Activated T-cell treated with anti-CD3 and anti-CD28 coated beads, Interleukin-2, amount 50 U/mL, for 72 hours (primary cell): ENCODE data around the gene MAGI1. TPM values are rescaled to one million over a fixed set of nuclear protein-coding genes. Genes with fewer than 3 reads are reported as not detected.

ENCODE experiments used
- ATAC-seq, 2 donors: fragments of 150-1000 bp; cut with Tn5 transposase; replicated peaks in 1 of 2; 2 replicates each; pipeline ENCODE4 v1.10.0; 2021; ENCODE audit warnings: moderate library complexity in 2 of 2, mild to moderate bottlenecking in 1 of 2
- DNase-seq, 2 donors: peaks; one replicate each; pipeline ENCODE4 v3.0.0; 2021 to 2022; ENCODE audit warnings: mixed read lengths in 1 of 2
- H3K27ac Mint-ChIP-seq: one replicate; pipeline ENCODE4 v1.8.0; 2022; ENCODE audit warnings: mild to moderate bottlenecking, moderate library complexity, mixed read lengths
- H3K27me3 Mint-ChIP-seq: one replicate; pipeline ENCODE4 v1.8.0; 2022; ENCODE audit warnings: low read depth, mixed read lengths
- H3K36me3 Mint-ChIP-seq, 2 donors: one replicate each; pipeline ENCODE4 v1.8.0; 2022; ENCODE audit warnings: mixed read lengths in 2 of 2, mild to moderate bottlenecking in 1 of 2; ENCODE audit not compliant: insufficient read depth in 2 of 2
- H3K4me1 Mint-ChIP-seq: one replicate; pipeline ENCODE4 v1.8.0; 2022; ENCODE audit warnings: low read depth, mixed read lengths
- H3K4me3 Mint-ChIP-seq, 2 donors: one replicate each; pipeline ENCODE4 v1.8.0; 2022; ENCODE audit warnings: mild to moderate bottlenecking in 2 of 2, mixed read lengths in 2 of 2, moderate library complexity in 2 of 2
- H3K9me3 Mint-ChIP-seq, 2 donors: one replicate each; pipeline ENCODE4 v1.8.0; 2022; ENCODE audit warnings: mixed read lengths in 2 of 2
- total RNA-seq, 2 donors: library from RNA; stranded (reverse); gene quantifications; one replicate each; pipeline ENCODE4 v1.2.3, GENCODE V29; 2022

Gene MAGI1
- total RNA-seq, 2 donors from 2014 or later, result 0.41 to 0.67 TPM

DNA sequence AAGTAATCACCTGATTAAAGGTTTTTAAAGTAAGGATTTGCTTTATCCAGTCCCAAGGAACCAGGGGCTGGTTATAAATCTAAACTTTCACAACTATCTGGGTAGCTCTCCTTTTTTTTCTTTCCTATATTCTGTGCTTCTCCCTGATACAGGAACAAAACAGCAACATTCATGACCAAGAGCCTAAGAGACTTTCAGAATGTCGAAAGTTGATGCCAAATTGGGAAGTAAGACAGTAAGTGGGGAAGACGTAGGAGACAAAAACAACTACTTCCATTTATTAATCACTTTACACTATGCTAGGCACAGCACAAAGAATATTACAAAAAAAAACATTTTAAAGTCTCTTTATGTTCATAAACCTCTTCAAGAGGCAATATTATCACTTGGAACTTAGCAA, 211.6 kb downstream of the MAGI1 start:
- H3K9me3 Mint-ChIP-seq, result no peaks in the 10 kb centered on the region
- no peaks in the 10 kb centered on the region for H3K4me1 Mint-ChIP-seq
- no peak overlapping the region for H3K4me3 Mint-ChIP-seq
- H3K27me3 Mint-ChIP-seq, result no peaks in the 10 kb centered on the region
- H3K27ac Mint-ChIP-seq, result no peak overlapping the region
- H3K36me3 Mint-ChIP-seq, result no peaks in the 10 kb centered on the region
- ATAC-seq (no peak), DNase-seq (no peak)

DNA sequence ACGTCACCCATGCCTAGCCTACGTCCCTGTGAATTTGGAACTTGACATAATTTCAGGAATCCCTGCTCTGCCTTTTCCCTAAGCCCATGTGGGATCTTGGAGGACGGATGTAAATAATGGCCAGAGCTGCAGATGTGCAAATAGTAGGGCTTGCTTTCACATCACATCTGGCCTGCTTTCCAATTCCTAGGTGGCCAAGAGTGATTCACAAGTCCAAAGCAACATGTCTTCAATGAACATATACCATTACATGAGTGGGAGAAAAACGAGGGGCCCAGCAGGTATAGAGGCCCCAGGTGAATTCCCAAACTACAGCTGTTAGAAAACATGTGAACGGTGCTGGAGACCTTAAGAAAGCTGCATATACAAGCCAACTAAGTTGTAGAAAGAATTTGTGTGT, 214.6 kb downstream of the MAGI1 start:
- Mint-ChIP-seq H3K4me1 (no peaks in the 10 kb centered on the region), H3K27ac (no peak overlapping the region), H3K27me3 (no peaks in the 10 kb centered on the region), H3K36me3 (no peaks in the 10 kb centered on the region), H3K9me3 (peaks cover 0 to 8% of the 10 kb centered on the region in 2 donors), H3K4me3 (no peak overlapping the region)
- ATAC-seq (no peak), DNase-seq (no peak)

DNA sequence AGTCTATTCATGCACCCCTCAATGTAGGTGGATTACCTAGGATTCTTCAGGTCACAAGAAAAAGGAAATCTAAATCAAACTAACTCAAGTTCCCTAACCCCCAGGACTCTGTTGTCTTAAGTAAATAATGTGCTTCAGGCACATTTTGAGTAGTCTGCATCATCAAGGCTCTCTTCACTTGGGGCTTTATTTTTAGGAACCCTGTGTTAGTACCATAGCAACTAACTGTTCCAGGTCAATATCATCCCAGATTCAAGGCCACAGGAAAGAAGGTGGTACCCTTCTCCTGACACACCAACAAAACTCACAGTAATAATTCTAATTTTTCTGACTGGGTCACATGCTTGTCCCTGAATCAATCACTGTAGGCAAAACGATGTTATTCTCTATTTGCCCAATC, 218.1 kb downstream of the MAGI1 start:
- no peaks in the 10 kb centered on the region for H3K27me3 Mint-ChIP-seq
- no peaks in the 10 kb centered on the region for H3K36me3 Mint-ChIP-seq
- ATAC-seq, result no peak
- DNase-seq, result no peak
- H3K27ac Mint-ChIP-seq, result no peak overlapping the region
- no peak overlapping the region for H3K4me3 Mint-ChIP-seq
- H3K4me1 Mint-ChIP-seq, result no peaks in the 10 kb centered on the region
- H3K9me3 Mint-ChIP-seq, result peaks cover 0 to 8% of the 10 kb centered on the region in 2 donors

DNA sequence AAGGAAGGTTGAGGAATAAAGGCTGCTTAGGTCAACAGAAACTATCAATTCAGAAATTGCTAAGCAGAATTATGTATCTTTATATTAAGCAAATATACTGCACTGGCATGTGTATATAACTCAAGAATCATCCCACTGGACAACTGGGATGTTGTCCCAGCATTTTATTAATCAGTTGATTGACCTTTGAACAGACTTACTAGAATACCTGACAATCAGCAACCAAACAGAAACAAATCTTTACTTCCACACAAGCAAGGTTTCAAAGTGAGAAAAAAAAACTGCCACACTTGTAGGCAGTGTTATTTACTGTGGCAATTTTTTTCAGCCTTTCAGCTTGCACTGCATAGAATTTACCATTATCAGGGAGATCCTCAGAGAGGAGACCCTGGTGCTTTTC, 218.8 kb downstream of the MAGI1 start:
- ATAC-seq (no peak), DNase-seq (no peak)
- Mint-ChIP-seq H3K27me3 (no peaks in the 10 kb centered on the region), H3K4me1 (no peaks in the 10 kb centered on the region), H3K27ac (no peak overlapping the region), H3K36me3 (no peaks in the 10 kb centered on the region), H3K4me3 (no peak overlapping the region), H3K9me3 (peaks cover 0 to 8% of the 10 kb centered on the region in 2 donors)

GRCh38 chr3:65817553-65818126, 221.1 kb downstream of the MAGI1 start:
- H3K4me1 Mint-ChIP-seq, result no peaks in the 10 kb centered on the region
- H3K36me3 Mint-ChIP-seq, result no peaks in the 10 kb centered on the region
- DNase-seq (no peak), ATAC-seq (no peak)
- H3K27me3 Mint-ChIP-seq, result no peaks in the 10 kb centered on the region
- no peak overlapping the region for H3K4me3 Mint-ChIP-seq
- no peak overlapping the region for H3K27ac Mint-ChIP-seq
- H3K9me3 Mint-ChIP-seq, result peaks cover 0 to 8% of the 10 kb centered on the region in 2 donors

DNA sequence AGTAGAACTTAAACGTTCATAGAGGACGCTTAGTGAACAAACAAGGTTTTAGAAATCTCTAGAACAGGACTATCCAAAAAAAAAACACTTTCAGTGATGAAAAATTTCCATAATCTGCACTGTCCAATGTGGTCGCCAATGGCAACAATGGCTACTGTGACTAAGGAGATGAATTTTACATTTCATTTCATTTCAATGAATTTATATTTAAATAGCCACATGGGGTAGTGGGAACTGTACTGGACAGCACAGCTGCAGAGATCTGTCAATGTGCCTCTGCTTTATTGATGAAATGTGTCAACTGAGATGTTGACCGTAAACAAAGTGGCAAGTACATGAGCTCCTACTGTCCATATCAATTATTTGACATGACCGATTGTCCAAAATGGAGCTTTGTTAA, 222.5 kb downstream of the MAGI1 start:
- H3K36me3 Mint-ChIP-seq, result no peaks in the 10 kb centered on the region
- H3K27me3 Mint-ChIP-seq, result no peaks in the 10 kb centered on the region
- no peak overlapping the region for H3K27ac Mint-ChIP-seq
- no peak for ATAC-seq
- no peaks in the 10 kb centered on the region for H3K9me3 Mint-ChIP-seq
- no peak for DNase-seq
- no peaks in the 10 kb centered on the region for H3K4me1 Mint-ChIP-seq
- H3K4me3 Mint-ChIP-seq, result no peak overlapping the region

- no peaks in the 10 kb centered on the region for H3K27me3 Mint-ChIP-seq
- ATAC-seq (no peak), DNase-seq (no peak)
- H3K27ac Mint-ChIP-seq, result no peak overlapping the region
- H3K4me1 Mint-ChIP-seq, result no peaks in the 10 kb centered on the region
- no peaks in the 10 kb centered on the region for H3K9me3 Mint-ChIP-seq
- no peak overlapping the region for H3K4me3 Mint-ChIP-seq
- H3K36me3 Mint-ChIP-seq, result no peaks in the 10 kb centered on the region
Measured at GRCh38 chr3:65814845-65815578, 223.7 kb downstream of the MAGI1 start.

DNA sequence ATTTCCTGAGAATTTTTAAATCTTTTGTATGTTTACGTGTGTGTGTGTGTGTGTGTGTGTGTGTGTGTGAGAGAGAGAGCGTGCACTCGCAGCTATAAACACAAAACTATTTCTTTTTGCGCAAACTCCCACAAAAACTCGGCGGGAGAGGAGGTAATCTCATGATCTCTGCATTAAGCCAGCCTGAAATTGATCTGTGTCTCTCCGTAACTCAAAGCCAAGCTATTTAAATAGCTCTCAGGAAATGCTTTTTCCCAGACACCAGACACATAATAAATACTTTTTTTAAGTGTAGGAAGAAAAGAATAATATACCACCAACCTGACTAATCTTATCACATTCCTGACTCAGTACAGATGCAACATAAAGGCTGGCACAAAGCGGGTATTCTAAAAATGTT, 226.8 kb downstream of the MAGI1 start:
- no peak for DNase-seq
- no peak overlapping the region for H3K27ac Mint-ChIP-seq
- H3K36me3 Mint-ChIP-seq, result no peaks in the 10 kb centered on the region
- ATAC-seq, result no peak
- H3K9me3 Mint-ChIP-seq, result peaks cover 0 to 2% of the 10 kb centered on the region in 2 donors
- H3K4me3 Mint-ChIP-seq, result no peak overlapping the region
- H3K4me1 Mint-ChIP-seq, result no peaks in the 10 kb centered on the region
- no peaks in the 10 kb centered on the region for H3K27me3 Mint-ChIP-seq

- no peak for ATAC-seq
- no peak for DNase-seq
- Mint-ChIP-seq H3K36me3 (no peaks in the 10 kb centered on the region), H3K4me3 (no peak overlapping the region), H3K27me3 (no peaks in the 10 kb centered on the region), H3K27ac (no peak overlapping the region), H3K9me3 (peaks cover 0 to 2% of the 10 kb centered on the region in 2 donors), H3K4me1 (no peaks in the 10 kb centered on the region)
Measured at GRCh38 chr3:65811086-65811761, 227.5 kb downstream of the MAGI1 start.

DNA sequence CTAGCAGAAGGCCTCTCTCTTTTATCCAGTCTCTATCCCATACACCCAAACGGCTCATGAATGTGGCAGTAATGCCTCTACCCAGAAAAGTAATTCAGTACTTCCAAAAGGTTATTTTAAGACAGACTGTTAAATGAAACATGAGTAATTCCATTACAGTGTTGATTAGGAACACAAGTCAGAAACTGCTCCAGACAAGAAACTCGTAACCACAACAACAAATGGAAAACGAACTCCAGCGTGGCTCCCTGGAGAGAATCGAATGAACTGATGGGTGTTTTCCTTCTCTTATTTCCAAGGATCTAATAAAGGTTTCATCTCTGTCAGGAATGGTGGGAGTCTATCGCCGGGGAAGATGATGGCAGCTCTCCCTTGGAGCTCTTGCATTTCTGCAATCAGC, 228.4 kb downstream of the MAGI1 start:
- DNase-seq, result no peak
- no peak for ATAC-seq
- H3K36me3 Mint-ChIP-seq, result no peaks in the 10 kb centered on the region
- H3K27me3 Mint-ChIP-seq, result no peaks in the 10 kb centered on the region
- no peaks in the 10 kb centered on the region for H3K4me1 Mint-ChIP-seq
- no peak overlapping the region for H3K4me3 Mint-ChIP-seq
- peaks cover 2% of the 10 kb centered on the region in 2 donors for H3K9me3 Mint-ChIP-seq
- H3K27ac Mint-ChIP-seq, result no peak overlapping the region

GRCh38 chr3:65809641-65810150, 229.0 kb downstream of the MAGI1 start:
- no peak overlapping the region for H3K4me3 Mint-ChIP-seq
- no peaks in the 10 kb centered on the region for H3K4me1 Mint-ChIP-seq
- ATAC-seq (no peak), DNase-seq (no peak)
- no peaks in the 10 kb centered on the region for H3K27me3 Mint-ChIP-seq
- H3K27ac Mint-ChIP-seq, result no peak overlapping the region
- peaks cover 2% of the 10 kb centered on the region in 2 donors for H3K9me3 Mint-ChIP-seq
- H3K36me3 Mint-ChIP-seq, result no peaks in the 10 kb centered on the region

DNA sequence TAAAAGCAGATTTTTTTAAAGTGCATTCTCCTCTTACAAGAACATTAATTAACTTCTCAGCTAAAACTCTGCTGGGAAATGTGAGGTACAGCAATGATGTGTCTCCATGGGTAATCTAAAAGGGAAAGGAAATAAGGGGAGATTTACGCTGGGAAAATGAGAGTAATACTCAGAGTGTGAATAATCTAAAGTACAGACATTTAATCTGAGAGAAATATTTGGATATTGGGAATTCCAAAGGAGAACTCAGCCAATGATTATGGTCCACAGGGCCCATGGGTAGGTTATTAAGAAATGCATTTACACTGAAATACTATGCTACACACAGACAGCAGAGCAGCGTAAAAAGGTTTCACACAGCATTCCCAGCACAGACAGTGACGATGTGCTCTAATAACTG, 229.9 kb downstream of the MAGI1 start:
- DNase-seq, result no peak
- H3K27me3 Mint-ChIP-seq, result no peaks in the 10 kb centered on the region
- H3K27ac Mint-ChIP-seq, result no peak overlapping the region
- H3K9me3 Mint-ChIP-seq, result peaks cover 2% of the 10 kb centered on the region in 2 donors
- no peak for ATAC-seq
- no peaks in the 10 kb centered on the region for H3K4me1 Mint-ChIP-seq
- H3K36me3 Mint-ChIP-seq, result no peaks in the 10 kb centered on the region
- no peak overlapping the region for H3K4me3 Mint-ChIP-seq

GRCh38 chr3:65808407-65808806, 230.3 kb downstream of the MAGI1 start:
- DNase-seq, result no peak
- peaks cover 2% of the 10 kb centered on the region in 2 donors for H3K9me3 Mint-ChIP-seq
- H3K4me3 Mint-ChIP-seq, result no peak overlapping the region
- H3K36me3 Mint-ChIP-seq, result no peaks in the 10 kb centered on the region
- H3K27me3 Mint-ChIP-seq, result no peaks in the 10 kb centered on the region
- no peaks in the 10 kb centered on the region for H3K4me1 Mint-ChIP-seq
- ATAC-seq, result no peak
- no peak overlapping the region for H3K27ac Mint-ChIP-seq
